Mucosa of descending colon (tissue), 3 donors: ENCODE measurements around the gene TIA1. TPM values are rescaled to one million over a fixed set of nuclear protein-coding genes. Genes with fewer than 3 reads are reported as not detected.

ENCODE experiments used
- ATAC-seq: fragments of 200-7000 bp; cut with Tn5 transposase; one replicate; pipeline ENCODE4 v1.9.1; 2020; ENCODE audit warnings: mild to moderate bottlenecking, moderate library complexity
- DNase-seq, 3 donors: peaks; one replicate each; pipeline ENCODE4 v3.0.0-alpha.2; 2020
- H3K36me3 ChIP-seq: fragments of 200-600 bp; one replicate; pipeline ENCODE4 v1.8.0; 2021; ENCODE audit warnings: low read depth, mild to moderate bottlenecking
- H3K4me1 ChIP-seq: fragments of 200-600 bp; one replicate; pipeline ENCODE4 v1.8.0; 2021; ENCODE audit warnings: low read depth, mild to moderate bottlenecking
- H3K4me3 ChIP-seq: fragments of 200-600 bp; one replicate; pipeline ENCODE4 v1.8.0; 2021; ENCODE audit warnings: mild to moderate bottlenecking
- H3K9me3 ChIP-seq: fragments of 200-600 bp; one replicate; pipeline ENCODE4 v1.8.0; 2021; ENCODE audit warnings: mild to moderate bottlenecking
- intact Hi-C, 2 donors: fragments of 100-400 bp; cut with DNase I in 1 of 2; cut with micrococcal nuclease in 1 of 2; formaldehyde crosslinking; loops; one replicate each; pipeline versions ENCODE4 v1.11.0 to v1.11.1; 2022; cut with DNase I, micrococcal nuclease
- total RNA-seq, 3 donors: library from RNA; stranded (reverse); fragmentation: NEBNext Ultra II Directional in 2 of 3; extraction: Animal tissue kit (Norgen Biotek cat#: 25700) in 2 of 3; gene quantifications; one replicate each; pipeline versions ENCODE4 v1.2.1 to v1.2.4, GENCODE V29; 2021 to 2023
- TF ChIP-seq, protein P1 (sequence below): fragments of 200-600 bp; IDR thresholded peaks from one replicate; pipeline ENCODE4 v1.8.0; 2022; ENCODE audit warnings: antibody characterized with exemption, mild to moderate bottlenecking
- donor health status: DM: no; HTN: no; CAD: no; lungs with moderate emphysema.
- donor health status: DM: no; HTN: no; CAD: no.
- donor health status: DM: no; HTN: yes; CAD: no.

The TIA1 gene
- total RNA-seq, 3 donors from 2014 or later: 83.0 to 135 (median 115) TPM

DNA sequence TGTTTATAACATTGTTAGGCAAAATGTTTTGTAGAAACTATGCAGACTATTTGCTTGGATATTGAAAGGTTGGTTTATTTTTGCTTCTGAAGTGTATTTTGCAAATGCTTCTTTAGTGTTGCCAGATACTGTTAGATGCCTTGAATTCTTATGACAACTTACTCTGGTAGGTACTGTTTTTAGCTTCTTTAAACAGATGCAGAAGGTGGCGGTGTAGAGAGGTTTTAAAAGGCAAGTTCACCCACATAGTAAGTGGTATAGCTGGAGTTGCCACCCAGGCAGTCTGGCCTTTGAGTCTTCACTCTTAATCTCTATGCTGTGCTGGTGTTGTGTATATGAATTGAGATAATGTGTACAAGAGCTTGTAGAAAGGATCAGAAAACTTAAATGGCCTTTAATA, 13.1 kb upstream of the TIA1 start:
- DNase-seq (no peak), ATAC-seq (no peak)
- no peaks in the 10 kb centered on the region for H3K36me3 ChIP-seq
- TF ChIP-seq, protein P1, sequence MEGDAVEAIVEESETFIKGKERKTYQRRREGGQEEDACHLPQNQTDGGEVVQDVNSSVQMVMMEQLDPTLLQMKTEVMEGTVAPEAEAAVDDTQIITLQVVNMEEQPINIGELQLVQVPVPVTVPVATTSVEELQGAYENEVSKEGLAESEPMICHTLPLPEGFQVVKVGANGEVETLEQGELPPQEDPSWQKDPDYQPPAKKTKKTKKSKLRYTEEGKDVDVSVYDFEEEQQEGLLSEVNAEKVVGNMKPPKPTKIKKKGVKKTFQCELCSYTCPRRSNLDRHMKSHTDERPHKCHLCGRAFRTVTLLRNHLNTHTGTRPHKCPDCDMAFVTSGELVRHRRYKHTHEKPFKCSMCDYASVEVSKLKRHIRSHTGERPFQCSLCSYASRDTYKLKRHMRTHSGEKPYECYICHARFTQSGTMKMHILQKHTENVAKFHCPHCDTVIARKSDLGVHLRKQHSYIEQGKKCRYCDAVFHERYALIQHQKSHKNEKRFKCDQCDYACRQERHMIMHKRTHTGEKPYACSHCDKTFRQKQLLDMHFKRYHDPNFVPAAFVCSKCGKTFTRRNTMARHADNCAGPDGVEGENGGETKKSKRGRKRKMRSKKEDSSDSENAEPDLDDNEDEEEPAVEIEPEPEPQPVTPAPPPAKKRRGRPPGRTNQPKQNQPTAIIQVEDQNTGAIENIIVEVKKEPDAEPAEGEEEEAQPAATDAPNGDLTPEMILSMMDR: no peak
- H3K9me3 ChIP-seq: no peaks in the 10 kb centered on the region
- intact Hi-C loops: no loop called here
- H3K4me3 ChIP-seq: no peak overlapping the region
- H3K4me1 ChIP-seq: peaks cover 5% of the 10 kb centered on the region

DNA sequence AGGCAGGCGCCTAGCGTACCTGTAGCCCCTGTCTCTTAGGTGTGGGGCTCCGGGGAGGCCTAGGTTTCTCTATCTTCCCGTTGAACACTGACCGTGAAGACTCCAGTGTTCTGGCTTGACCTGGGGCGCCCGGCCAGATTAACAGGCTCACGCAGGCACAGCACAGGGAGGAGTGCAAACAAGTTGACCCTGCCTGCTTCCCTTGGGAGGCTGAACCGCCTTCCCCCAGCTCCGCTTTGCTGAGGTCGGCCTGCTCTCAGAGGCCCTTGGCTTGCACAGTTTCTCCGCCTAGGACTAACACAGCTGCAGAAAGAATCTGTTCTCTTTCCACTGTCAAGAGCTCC, 10.1 kb upstream of the TIA1 start:
- peaks cover 5% of the 10 kb centered on the region for H3K4me1 ChIP-seq
- intact Hi-C loops: no loop called here
- peak; percentile 62 for ATAC-seq
- TF ChIP-seq, protein P1: no peak
- peak overlapping the region; percentile 60 for H3K4me3 ChIP-seq
- H3K9me3 ChIP-seq: no peaks in the 10 kb centered on the region
- H3K36me3 ChIP-seq: no peaks in the 10 kb centered on the region
- peak; percentile 57 to 79 (median 70) for DNase-seq

DNA sequence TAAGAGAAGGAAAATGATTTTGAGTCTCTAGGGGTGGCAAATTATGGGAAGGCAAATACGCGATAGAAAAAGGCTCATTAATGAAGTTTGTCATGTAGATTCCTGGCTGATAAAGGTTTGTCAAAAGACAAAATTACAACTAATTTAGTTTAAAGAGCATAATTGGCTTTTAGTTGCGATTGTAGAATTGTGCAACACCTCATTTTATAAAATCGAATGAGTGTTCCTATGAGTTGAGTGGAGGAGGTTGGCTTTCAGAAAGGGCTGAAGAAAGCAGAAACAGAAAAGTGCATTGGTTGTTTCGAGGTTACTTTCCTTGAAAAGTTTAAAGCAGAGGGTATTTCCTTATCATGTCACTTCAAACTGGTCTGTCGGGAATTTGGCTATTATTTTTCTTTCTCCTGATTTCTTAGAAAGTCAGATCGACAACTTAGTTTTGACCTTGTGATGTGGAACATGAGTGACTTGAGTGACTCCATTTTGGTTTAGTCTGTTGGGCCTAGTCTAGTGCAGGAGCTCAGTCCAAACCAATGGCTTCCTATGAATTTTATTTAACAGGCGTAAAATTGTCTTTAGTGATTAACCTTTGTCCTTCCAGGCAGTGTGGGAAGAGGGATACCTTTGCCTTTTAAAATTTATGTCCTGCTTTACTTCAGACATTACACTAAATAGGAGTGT, 7.3 kb upstream of the TIA1 start:
- Histone ChIP-seq H3K9me3 (no peaks in the 10 kb centered on the region), H3K4me3 (no peak overlapping the region), H3K4me1 (peaks cover 5% of the 10 kb centered on the region), H3K36me3 (no peaks in the 10 kb centered on the region)
- no peak for DNase-seq
- no peak for ATAC-seq
- intact Hi-C loops: no loop called here
- TF ChIP-seq, protein P1: no peak

DNA sequence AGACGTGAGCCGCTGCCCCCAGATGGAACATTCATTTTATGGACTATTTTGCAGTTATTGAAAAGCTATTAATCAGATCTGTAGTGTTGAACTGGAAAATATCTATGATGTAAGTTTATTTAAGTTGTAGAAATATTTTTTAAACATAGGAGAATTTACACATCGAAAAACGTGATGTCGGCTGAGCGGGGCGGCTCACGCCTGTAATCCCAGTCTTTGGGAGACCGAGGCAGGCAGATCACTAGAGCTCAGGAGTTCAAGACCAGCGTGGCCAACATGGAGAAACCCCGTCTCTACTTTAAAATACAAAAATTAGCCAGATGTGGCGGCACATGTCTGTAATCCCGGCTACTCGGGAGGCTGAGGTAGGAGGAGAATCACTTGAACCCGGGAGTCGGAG, 2.0 kb upstream of the TIA1 start:
- no peak for ATAC-seq
- intact Hi-C loops: no loop called here

DNA sequence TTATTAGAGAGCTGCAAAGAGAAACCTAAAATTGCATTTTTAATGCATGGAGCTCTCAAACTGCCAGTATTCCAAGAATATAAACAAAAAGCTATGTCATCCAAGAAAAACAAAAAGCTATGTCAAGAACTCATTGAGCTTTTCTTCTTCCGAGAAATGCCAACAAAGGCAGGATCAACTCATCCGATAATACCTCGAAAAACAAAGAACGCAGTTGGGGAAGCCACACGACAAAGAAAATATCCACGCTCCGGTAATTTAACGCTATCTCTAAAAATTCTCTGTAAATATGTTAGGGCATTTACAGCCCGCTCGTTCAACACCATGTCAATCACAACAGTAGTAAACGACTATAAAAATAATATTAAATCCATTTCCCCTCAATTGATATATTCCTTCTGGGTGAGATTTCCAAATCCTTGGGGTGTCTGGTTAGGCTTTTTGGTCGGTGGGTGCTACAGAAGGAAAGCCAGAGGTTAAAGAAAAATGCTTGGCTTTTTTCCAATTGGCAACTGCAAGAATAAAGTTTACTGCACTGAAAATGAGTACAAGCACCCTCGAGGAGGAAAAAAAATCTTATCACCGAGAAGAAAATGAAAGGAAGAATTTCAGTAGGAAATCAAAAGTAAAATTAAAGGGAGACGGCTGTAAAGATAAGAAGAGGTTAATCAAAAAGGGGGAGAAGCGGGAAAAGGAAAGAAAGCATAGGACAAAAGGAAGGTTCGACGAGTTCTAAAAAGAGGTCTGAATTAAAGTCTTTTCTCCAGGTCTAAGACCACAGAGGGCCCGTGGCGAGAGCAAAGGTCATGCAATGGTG, 856 bp downstream of the TIA1 start:
- H3K4me3 ChIP-seq: peak overlapping the region; percentile 56
- TF ChIP-seq, protein P1: no peak
- DNase-seq (no peak), ATAC-seq (no peak)
- H3K4me1 ChIP-seq: peaks cover 19% of the 10 kb centered on the region
- no peaks in the 10 kb centered on the region for H3K36me3 ChIP-seq
- intact Hi-C loops: no loop called here
- H3K9me3 ChIP-seq: no peaks in the 10 kb centered on the region

More for the DNA sequence above, 2.0 kb upstream of the TIA1 start:
- Histone ChIP-seq H3K4me3 (no peak overlapping the region), H3K9me3 (no peaks in the 10 kb centered on the region), H3K36me3 (no peaks in the 10 kb centered on the region), H3K4me1 (peaks cover 15% of the 10 kb centered on the region)
- TF ChIP-seq, protein P1: no peak
- DNase-seq: no peak
